Omental fat pad (tissue), 4 donors: ENCODE measurements around the gene RXYLT1. TPM values are rescaled to one million over a fixed set of nuclear protein-coding genes. Genes with fewer than 3 reads are reported as not detected.
"Not testable (repeated sequence)": the region's sequence is repeated elsewhere in the genome, so short reads cannot be mapped to it uniquely, and the experiment has no call there.

ENCODE experiments used
- ATAC-seq: fragments of 150-250 bp; one replicate; pipeline ENCODE4 v1.9.1; 2016; ENCODE audit warnings: mild to moderate bottlenecking, moderate library complexity; ENCODE audit not compliant: low FRiP score
- DNase-seq: peaks from one replicate; pipeline ENCODE4 v3.0.0-alpha.2; 2019; ENCODE audit warnings: low spot score
- CTCF ChIP-seq, 3 donors: fragments of 450-650 bp; IDR thresholded peaks; one replicate each; pipeline ENCODE4 v1.5.1; 2016 to 2017; ENCODE audit warnings: antibody characterized with exemption in 3 of 3, mild to moderate bottlenecking in 3 of 3, moderate library complexity in 2 of 3
- total RNA-seq, 4 donors: library from RNA; depleted of rRNA; stranded (reverse); fragments of >200 nt; gene quantifications; one replicate each; pipeline ENCODE4 v1.1.0, GENCODE V29; 2016

The RXYLT1 gene
- total RNA-seq, result 10 to 100 TPM; 16.0 to 18.7 (median 17.0) TPM

GRCh38 chr12:63779498-63780481 lies at the start of gene RXYLT1:
TSS of gene RXYLT1 (plus strand) at chr12:63779909. CDS start at chr12:63779961, 52 bp downstream.
- TF ChIP-seq CTCF (IDR thresholded peaks at IDR 0.05), result no peak
- DNase-seq (peak; percentile 52), ATAC-seq (peak; percentile 99)

- not testable (repeated sequence) for DNase-seq, ATAC-seq
These were observed 46.9 kb upstream of the RXYLT1 start for GRCh38 chr12:63732779-63733178.

GRCh38 chr12:63733585-63733984 lies 46.1 kb upstream of the RXYLT1 start:
- ATAC-seq, DNase-seq: not testable (repeated sequence)

GRCh38 chr12:63740551-63740950 lies 39.2 kb upstream of the RXYLT1 start:
- DNase-seq, ATAC-seq: not testable (repeated sequence)

GRCh38 chr12:63741431-63741830 lies 38.3 kb upstream of the RXYLT1 start:
- not testable (repeated sequence) for ATAC-seq, DNase-seq

- DNase-seq, ATAC-seq: not testable (repeated sequence)
These were observed 35.6 kb upstream of the RXYLT1 start for GRCh38 chr12:63744110-63744509.

- not testable (repeated sequence) for DNase-seq, ATAC-seq
These were observed 33.2 kb upstream of the RXYLT1 start for GRCh38 chr12:63746470-63746869.

- not testable (repeated sequence) for ATAC-seq, DNase-seq
These were observed 32.6 kb upstream of the RXYLT1 start for GRCh38 chr12:63747136-63747535.

GRCh38 chr12:63747553-63747952 lies 32.2 kb upstream of the RXYLT1 start:
- ATAC-seq, result no peak
- DNase-seq, result no peak
- no peak for TF ChIP-seq CTCF (IDR thresholded peaks at IDR 0.05)

GRCh38 chr12:63752283-63752682 lies 27.4 kb upstream of the RXYLT1 start:
- ATAC-seq (no peak), DNase-seq (no peak)
- no peak for TF ChIP-seq CTCF (IDR thresholded peaks at IDR 0.05)

GRCh38 chr12:63752841-63753240 lies 26.9 kb upstream of the RXYLT1 start:
- TF ChIP-seq CTCF (IDR thresholded peaks at IDR 0.05), result no peak
- no peak for ATAC-seq
- no peak for DNase-seq
